Chondrocyte (in vitro differentiated cells): Measurements from ENCODE around the gene PLB1. TPM values are rescaled to one million over a fixed set of nuclear protein-coding genes. Genes with fewer than 3 reads are reported as not detected.

Experiments used
- DNase-seq: peaks from one replicate; pipeline ENCODE4 v3.0.0; 2021; ENCODE audit warnings: mixed read lengths, low spot score
- H3K27ac Mint-ChIP-seq: one replicate; pipeline ENCODE4 v1.8.0; 2021; ENCODE audit warnings: mild to moderate bottlenecking, moderate library complexity, mixed read lengths; ENCODE audit not compliant: unreplicated experiment
- H3K27me3 Mint-ChIP-seq: 2 replicates; pipeline ENCODE4 v1.8.0; 2021; ENCODE audit warnings: low read depth, mixed read lengths
- H3K36me3 Mint-ChIP-seq: 2 replicates; pipeline ENCODE4 v1.8.0; 2021; ENCODE audit warnings: low read depth, mixed read lengths
- H3K4me1 Mint-ChIP-seq: 2 replicates; pipeline ENCODE4 v1.8.0; 2021; ENCODE audit warnings: low read depth, mild to moderate bottlenecking, mixed read lengths
- H3K4me3 Mint-ChIP-seq: one replicate; pipeline ENCODE4 v1.8.0; 2021; ENCODE audit warnings: mild to moderate bottlenecking, moderate library complexity, mixed read lengths; ENCODE audit not compliant: unreplicated experiment
- H3K9me3 Mint-ChIP-seq: 2 replicates; pipeline ENCODE4 v1.8.0; 2021; ENCODE audit warnings: low read depth, mixed read lengths
- CTCF ChIP-seq: fragments of 200-600 bp; sonication (generic); IDR thresholded peaks from 2 replicates; pipeline ENCODE4 v1.5.0; 2021; ENCODE audit warnings: antibody characterized with exemption, mild to moderate bottlenecking, moderate library complexity
- total RNA-seq: library from RNA; stranded (reverse); gene quantifications from 3 replicates; pipeline ENCODE4 v1.2.1, GENCODE V29; 2021

The PLB1 gene
- total RNA-seq, 1 donor from 2014 or later = 4.4 TPM

- peaks cover 44% of the 10 kb centered on the region for H3K27me3 Mint-ChIP-seq
- no peak overlapping the region for H3K27ac Mint-ChIP-seq
- DNase-seq = no peak
- peaks cover 14% of the 10 kb centered on the region for H3K9me3 Mint-ChIP-seq
- H3K36me3 Mint-ChIP-seq = peaks cover 8% of the 10 kb centered on the region
- H3K4me3 Mint-ChIP-seq = no peak overlapping the region
- no peaks in the 10 kb centered on the region for H3K4me1 Mint-ChIP-seq
- TF ChIP-seq CTCF = no peak
Observed at GRCh38 chr2:28516950-28517349, 21.1 kb downstream of the PLB1 start.

- no peak overlapping the region for H3K27ac Mint-ChIP-seq
- no peak for DNase-seq
- no peaks in the 10 kb centered on the region for H3K9me3 Mint-ChIP-seq
- TF ChIP-seq CTCF = no peak
- H3K36me3 Mint-ChIP-seq = peaks cover 1% of the 10 kb centered on the region
- no peaks in the 10 kb centered on the region for H3K4me1 Mint-ChIP-seq
- no peak overlapping the region for H3K4me3 Mint-ChIP-seq
- peaks cover 61% of the 10 kb centered on the region for H3K27me3 Mint-ChIP-seq
Observed at GRCh38 chr2:28521663-28522062, 25.8 kb downstream of the PLB1 start.

- no peaks in the 10 kb centered on the region for H3K4me1 Mint-ChIP-seq
- H3K9me3 Mint-ChIP-seq = no peaks in the 10 kb centered on the region
- peaks cover 54% of the 10 kb centered on the region for H3K27me3 Mint-ChIP-seq
- no peak for TF ChIP-seq CTCF
- DNase-seq = no peak
- H3K36me3 Mint-ChIP-seq = peaks cover 1% of the 10 kb centered on the region
- no peak overlapping the region for H3K27ac Mint-ChIP-seq
- H3K4me3 Mint-ChIP-seq = no peak overlapping the region
Observed at GRCh38 chr2:28522481-28522880, 26.6 kb downstream of the PLB1 start.

- H3K4me1 Mint-ChIP-seq = peaks cover 9% of the 10 kb centered on the region
- no peak overlapping the region for H3K27ac Mint-ChIP-seq
Observed at GRCh38 chr2:28523902-28524301, 28.0 kb downstream of the PLB1 start.

GRCh38 chr2:28525481-28525880 is 29.6 kb downstream of the PLB1 start:
- H3K27me3 Mint-ChIP-seq = peaks cover 36% of the 10 kb centered on the region
- no peak for TF ChIP-seq CTCF
- no peaks in the 10 kb centered on the region for H3K36me3 Mint-ChIP-seq
- no peak for DNase-seq
- peaks cover 9% of the 10 kb centered on the region for H3K4me1 Mint-ChIP-seq
- H3K9me3 Mint-ChIP-seq = no peaks in the 10 kb centered on the region
- H3K27ac Mint-ChIP-seq = no peak overlapping the region
- no peak overlapping the region for H3K4me3 Mint-ChIP-seq

More at GRCh38 chr2:28523902-28524301, 28.0 kb downstream of the PLB1 start:
- DNase-seq = no peak
- TF ChIP-seq CTCF = no peak
- Mint-ChIP-seq H3K36me3 (peaks cover 1% of the 10 kb centered on the region), H3K27me3 (peaks cover 44% of the 10 kb centered on the region), H3K9me3 (no peaks in the 10 kb centered on the region), H3K4me3 (no peak overlapping the region)
